Hematopoietic multipotent progenitor cell treated with erythropoietin and hydrocortisone succinate and interleukin-3 and kit ligand, for 4 days (in vitro differentiated cells): Measurements from ENCODE around the gene ENO3.

ENCODE experiments used
- DNase-seq: peaks from one replicate; pipeline ENCODE4 v3.0.0-alpha.2; 2015

The ENO3 gene

DNA sequence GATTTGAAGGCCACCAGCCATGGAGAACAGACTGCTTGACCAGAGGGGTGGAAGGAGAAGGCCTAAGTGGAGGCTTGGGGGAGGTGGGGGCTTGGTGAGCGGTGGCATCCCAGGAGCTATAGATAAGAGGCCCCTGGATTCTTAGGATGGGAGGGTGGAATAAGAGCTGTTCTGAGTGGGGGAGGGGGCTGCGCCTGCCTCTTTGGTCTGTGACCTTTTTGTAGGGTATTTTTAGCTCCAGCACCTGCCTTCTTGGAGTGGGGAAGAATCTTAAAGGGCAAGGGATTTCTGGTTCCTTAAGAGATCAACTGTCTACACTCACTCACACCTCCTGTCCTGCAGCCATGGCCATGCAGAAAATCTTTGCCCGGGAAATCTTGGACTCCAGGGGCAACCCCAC, 567 bp downstream of the ENO3 start:
- DNase-seq = no peak

DNA sequence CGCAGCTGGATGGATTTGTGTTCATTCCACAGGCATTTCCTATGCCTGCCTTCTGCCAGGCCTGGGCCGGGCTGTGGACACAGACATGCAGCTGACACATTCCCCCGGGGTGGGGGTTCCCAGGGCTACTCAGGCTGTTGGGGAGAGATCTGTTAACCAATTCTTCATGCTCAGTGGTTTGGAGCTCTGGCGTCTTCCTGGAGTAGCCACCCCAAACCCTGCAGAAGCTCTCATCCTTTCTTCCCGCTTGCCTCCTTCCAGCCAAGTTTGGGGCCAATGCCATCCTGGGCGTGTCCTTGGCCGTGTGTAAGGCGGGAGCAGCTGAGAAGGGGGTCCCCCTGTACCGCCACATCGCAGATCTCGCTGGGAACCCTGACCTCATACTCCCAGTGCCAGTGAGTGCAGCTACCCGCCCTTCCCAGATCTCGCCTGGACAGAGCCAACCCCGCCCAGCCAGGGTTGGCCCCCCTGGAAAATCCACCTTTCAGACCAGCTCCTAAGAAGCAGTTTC, 2.6 kb downstream of the ENO3 start:
- DNase-seq = no peak

DNA sequence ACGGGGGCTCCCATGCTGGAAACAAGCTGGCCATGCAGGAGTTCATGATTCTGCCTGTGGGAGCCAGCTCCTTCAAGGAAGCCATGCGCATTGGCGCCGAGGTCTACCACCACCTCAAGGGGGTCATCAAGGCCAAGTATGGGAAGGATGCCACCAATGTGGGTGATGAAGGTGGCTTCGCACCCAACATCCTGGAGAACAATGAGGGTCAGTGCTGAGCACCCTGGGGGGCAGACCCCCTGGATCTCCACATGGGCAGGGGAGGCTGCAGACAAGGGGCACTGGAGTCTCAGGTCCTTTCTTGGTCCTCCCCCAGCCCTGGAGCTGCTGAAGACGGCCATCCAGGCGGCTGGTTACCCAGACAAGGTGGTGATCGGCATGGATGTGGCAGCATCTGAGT, 4.2 kb downstream of the ENO3 start:
- no peak for DNase-seq

DNA sequence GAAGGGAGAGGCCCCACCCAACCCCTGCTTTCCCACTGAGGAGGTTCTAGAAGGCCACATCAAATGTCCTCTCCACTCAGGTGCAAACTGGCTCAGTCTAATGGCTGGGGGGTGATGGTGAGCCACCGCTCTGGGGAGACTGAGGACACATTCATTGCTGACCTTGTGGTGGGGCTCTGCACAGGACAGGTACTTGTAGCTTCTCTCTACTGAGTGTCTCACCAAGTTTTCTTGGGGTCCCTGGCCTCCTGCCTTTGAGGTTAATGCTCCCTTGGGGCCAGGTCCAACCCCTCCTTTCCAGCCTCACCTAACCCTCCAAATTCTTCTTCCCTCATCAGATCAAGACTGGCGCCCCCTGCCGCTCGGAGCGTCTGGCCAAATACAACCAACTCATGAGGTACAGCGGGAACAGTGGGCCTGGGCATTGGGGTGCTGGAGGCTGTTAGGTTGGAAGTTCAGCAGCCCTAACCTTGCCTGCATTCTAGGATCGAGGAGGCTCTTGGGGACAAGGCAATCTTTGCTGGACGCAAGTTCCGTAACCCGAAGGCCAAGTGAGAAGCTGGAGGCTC, 5.7 kb downstream of the ENO3 start:
- DNase-seq = peak; percentile 68

DNA sequence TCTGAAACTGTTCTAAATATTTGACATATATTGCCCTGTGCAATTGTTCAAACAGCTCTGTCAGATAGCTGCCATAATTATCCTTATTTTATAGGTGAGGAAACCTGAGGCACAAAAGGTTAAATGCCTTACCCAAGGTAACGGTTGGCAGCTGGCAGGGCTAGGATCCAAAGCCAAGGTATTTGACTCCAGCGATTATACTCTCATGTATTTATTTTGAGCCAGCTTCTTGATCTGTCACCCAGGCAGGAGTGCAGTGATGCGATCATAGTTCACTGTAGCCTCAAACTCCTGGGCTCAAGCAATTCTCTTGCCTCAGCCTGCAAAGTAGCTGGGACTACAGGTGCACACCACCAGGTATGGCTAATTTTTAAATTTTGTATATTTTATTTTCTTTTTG, 7.2 kb downstream of the ENO3 start:
- no peak for DNase-seq

DNA sequence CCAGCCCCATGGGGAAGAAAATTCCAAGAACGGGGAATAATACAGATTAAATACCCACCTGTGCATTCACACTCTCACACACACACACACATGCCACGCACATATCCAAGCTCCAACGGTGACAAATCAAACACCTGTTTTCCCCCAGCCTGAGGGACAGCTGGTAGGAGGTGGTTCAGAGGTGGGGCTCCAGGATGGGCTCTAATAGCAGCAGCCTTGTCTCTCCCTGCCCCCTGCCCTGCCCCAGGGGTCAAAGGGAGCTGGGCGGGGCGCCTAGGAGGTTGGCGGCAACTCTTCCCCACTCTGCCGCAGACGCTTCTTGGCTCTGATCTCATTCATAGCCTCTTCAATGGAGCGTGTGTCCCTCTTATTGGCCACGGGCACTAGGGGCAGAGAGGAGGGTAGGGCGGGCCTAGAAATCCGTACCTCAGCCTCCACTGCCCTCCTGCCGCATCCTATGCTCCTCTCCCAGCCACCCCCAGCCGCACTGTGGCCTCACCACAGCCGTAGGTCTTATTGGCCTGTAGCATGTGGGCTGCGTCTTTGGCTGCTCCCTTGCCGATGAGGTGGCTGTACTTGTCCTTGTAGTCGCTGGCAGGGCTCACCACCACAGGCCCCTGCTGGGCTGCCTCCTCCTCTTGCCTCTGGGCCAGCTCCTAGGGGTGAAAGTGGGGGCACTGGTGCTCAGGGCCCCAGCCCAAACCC, 8.5 kb downstream of the ENO3 start:
- DNase-seq = no peak

DNA sequence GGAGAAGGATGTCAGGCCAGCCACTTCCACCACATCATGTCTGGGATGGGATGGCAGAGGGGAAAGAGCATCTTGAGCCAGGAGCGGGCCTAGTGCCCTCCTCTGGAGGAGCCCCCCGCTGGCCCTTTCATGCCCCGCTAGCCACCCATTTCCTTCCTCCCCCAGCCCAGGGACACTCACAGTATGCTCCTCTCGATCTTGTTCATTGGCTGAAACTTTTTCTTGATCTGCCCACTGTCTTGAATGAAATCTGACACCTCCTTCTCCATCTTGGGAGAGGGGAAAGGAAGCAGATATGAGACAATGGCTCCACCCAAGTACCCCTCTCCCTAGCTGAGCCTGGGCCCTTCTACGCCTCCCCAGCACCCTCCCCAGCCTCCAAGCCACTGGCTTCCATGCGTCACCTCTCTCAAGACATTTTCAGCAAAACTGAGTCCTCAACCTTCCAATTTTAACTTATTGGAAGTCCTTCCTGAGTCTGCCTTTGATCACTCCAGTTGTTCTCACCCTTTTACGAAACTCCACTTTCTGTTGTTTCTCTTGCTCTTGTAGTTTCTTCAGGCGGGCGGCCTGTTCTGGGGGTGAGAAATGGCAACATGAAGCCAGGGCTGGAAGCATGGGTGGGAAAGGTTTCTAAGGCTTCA, 9.5 kb downstream of the ENO3 start:
- DNase-seq = no peak

DNA sequence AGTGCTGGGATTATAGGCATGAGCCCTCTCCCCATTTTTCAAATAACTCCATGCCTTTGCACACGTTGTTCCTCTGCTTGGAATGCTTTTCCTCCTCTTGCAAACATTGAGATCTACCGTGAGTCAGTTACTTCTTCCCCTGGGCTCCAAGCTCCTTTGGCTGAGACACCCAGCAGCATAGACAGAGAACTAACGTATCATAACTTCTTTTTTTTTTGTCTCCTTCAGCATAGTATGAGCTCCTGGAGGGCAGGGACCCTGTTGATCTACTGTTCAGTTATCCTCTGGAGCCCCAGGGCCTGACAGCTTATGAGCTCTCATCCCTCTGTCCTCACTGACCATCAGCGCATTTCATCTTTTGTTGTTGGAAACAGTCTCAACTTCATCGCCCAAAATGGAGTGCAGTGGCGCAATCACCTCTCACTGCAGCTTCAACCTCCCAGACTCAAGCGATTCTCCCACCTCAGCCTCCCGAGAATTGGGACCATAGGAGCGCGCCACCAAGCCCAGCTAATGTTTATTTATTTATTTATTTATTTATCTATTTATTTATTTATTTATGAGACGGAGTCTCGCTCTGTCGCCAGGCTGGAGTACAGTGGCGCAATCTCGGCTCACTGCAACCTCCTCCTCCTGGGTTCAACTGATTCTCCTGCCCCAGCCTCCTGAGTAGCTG, 14.5 kb downstream of the ENO3 start:
- no peak for DNase-seq

DNA sequence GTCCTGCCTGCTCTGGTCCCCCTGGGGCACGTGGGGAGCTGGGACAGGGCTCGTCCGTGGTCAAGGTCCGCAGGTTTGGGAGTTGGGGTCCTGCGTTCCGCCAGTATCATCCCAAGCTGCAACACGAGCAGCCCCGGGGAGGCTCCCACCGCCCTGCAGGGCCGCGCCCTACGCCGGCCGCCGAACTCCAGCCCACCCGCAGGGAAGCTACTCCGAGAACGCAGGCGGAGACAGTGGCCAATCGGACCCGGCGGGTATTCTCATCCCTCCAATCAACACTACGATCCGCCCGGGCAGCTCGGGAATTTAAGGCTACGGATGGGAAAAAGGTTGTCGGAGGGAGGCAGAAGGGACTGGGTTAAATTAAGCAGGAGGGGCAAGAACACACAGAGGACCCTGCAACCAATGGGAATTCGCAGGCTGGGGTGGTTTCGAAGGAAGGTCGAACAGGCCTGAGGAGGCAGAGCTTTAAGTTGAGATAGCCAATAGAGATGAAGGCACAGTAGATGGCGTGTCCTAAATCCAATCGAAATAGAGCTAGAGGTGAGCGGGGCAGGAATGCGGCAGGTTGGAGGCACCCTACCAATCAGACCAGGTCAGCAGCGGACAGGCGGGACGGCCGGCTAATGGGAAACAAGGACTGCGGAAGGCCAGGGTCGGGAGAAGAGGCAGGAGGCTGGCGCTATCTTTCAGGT, 16.1 kb downstream of the ENO3 start:
- DNase-seq = peak; percentile 100

DNA sequence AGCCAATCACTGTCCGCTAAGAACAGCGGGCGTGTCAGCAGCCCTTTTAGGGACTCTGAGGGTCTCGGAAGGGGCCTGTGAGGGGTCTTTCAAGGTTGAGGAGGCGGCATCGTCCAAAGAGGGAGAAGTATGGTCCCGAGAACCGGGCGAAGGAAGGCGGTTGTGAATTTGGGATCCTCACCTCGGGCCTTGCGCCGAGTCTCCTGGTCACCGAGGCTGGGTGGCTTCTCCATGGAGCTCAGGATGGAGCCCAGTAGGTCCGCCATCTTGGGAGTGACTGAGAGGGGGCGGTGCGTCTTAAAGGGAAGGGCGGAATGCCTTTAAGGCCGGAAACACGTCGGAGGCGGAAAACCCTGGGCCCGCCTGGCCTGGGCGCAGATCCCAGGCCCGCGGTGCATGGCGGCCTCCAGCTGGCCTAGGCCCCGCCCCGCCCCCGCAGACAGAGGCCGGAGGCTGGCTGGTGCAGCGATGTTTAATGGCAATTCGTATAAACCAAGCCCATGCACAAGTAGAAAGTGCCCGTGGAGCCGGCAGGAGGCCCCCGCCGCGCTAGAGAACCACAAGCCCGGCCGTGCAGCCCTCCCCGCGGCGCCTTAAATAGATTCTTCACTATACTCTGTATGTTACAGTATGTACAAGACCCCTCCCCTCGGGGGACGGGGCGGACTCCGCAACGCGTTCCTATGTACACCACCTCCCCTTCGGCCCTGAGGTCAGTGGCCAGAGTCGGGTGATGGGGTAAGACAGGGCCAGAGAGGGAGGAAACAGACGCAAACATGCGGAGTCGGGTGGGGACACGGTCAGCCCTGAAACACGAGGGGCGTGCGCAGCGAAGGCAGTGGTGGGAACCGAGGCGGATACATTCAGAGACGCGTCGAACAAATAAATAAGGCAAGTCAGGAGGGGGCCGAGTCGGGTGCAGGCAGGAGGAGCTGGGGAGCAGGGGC, 16.9 kb downstream of the ENO3 start, which contains the start of gene SPAG7:
Gene SPAG7, minus strand, starts transcription at position 279 of the 947 bp plus-strand sequence. Its CDS starts 13 bp downstream, at position 266.
- DNase-seq = peak; percentile 98

DNA sequence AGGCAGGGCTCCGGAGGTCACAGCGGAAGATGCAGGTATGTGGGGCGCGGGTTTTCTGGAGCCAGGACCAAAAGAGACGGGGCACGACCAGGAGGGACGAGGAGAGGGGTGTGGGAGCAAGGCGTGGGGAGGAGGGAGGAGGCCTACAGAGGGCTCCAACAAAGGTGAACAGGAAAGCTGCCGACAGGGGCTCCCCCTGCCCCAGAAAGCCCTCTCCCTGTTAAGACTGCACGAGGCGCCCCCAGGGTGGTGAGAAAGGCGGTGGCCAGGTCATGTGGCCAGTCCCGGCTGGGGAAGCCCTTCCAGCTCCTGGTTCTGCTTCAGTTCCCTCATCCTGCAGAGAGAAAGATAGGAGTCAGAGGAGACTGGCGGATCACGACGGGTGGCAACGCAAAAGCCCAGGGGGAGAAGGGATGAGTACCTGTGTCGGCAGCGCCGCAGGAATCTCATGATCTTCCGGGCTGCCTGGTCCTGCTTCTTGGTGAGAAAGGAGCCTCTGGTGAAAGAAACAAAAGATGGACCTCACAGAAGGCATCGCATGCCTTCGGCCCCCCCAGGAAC, 17.6 kb downstream of the ENO3 start:
- DNase-seq = no peak

DNA sequence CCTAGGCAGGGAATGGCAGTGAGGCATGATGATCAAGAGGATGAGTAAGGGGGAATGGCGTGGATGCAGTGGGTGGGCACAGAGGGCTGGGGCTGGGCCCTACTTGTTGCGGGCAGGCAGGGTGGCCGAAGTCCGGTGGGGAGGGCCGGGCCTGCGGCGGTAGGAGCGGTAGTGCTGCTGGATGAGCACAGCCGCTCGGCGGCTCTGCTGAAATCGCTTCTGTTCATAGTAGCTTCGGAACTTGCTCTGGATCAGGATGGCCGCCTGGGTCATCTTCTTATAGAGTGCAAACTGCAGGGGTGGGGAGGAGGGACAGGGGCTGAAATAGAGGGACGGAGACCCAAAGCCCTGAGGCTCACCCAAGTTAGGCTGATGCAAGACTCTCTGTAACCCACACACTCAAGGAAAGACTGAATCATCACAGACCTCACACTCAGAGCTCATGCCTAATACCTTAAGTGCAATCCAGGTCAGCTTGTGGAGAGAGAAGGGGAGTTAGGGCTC, 18.2 kb downstream of the ENO3 start:
- no peak for DNase-seq

DNA sequence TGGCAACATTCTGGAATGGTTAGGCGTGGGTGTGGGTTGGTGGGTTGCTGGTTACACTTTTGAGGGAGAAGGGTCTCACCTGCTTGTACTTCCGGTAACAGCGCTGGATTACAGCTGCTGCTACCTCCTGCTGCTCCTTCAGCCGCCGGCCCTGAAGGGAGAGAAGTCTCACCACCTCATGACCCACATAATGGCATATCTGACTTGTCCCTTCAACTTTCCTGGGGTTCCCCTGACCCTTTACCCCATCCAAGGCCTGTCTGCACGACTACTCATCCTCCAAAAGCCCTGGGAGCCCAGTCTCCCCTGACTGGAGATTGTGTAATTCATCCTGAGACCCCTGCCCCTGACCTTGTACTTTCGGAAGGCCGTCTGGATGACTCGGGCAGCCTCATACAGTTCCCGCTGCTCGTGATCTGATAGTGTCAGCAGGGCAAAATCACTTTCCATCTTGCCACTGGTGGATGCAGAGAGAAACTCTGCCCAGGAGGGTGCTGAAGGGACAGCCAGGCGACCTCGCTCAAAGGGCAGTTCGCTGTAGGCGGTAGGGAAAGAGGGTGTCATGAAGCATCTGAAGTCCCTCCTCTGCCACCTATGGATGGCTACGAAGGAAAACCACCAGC, 18.7 kb downstream of the ENO3 start:
- no peak for DNase-seq

DNA sequence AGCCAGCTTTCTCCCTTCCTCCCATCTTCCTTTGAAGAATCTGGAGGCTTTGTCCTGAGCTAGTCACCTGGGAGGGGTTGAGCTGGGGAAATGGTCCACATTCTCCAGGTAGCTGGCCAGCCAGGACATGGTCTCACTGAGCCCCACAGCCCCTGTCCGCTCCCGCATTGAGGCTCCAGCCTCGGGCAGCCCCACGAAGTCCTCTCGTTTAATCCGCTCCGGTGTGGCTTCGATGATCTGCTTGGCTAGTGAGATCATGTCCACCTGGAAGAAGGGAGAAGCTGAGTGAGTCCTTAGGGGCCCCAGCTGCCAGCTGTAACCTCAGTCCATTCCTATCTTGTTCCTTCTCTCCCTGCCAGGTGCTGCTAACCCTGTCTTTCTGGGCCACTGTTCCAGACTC, 19.4 kb downstream of the ENO3 start:
- DNase-seq = no peak

DNA sequence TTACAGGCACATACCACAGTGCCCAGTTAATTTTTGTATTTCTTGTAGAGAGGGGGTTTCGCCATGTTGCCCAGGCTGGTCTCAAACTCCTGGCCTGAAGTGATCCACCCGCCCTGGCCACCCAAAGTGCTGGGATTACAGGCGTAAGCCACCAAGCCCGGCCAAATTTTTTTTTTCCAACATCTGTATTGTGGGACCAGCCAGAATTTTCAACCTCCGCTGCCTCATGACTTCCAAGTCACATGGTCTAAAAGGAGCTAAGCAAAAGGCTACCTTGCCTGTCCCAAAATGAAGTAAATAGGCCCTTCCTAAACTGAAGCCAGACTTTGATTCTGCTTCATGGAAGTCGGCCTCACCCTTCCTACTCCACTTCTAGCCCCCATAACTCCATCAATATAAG, 20.9 kb downstream of the ENO3 start:
- no peak for DNase-seq

DNA sequence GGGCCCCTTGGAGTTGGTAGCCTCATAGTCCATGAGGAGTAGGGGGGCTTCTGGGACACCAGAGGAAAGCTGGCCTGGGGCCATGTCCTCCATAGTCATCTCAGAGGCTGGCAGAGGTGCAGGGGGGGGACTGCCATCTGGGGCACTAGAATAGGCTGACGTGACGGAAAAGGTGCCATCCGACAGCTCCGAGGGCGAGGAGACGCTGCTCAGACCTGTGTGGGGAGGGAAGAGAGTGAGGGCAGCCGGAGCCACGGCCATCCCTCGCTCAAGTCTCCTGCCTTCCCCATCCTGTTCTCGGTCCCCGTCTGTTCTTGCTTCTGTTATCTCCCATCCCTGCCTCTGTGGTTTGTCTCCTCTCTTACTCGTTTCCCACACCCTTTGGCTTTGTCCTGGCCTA, 21.4 kb downstream of the ENO3 start:
- no peak for DNase-seq

DNA sequence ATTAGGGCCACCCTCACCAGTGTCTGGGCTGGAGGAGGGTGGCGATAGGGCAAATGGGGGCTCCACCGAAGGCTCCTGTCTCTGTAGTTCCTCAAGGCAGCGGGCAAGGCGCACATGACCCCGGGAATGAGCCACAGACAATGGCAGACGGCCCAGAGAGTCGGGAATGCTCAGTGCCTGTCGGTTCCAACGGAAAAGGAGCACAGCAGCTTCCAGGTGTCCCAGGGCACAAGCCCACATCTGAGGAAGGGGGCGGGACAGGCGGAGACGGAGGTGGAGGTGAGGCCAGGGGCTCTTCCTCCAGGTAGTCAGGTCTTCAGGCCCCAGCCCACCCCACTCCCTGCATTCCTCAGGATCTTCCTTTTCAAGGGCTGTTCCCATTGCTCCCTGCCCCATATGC, 21.8 kb downstream of the ENO3 start:
- DNase-seq = no peak

DNA sequence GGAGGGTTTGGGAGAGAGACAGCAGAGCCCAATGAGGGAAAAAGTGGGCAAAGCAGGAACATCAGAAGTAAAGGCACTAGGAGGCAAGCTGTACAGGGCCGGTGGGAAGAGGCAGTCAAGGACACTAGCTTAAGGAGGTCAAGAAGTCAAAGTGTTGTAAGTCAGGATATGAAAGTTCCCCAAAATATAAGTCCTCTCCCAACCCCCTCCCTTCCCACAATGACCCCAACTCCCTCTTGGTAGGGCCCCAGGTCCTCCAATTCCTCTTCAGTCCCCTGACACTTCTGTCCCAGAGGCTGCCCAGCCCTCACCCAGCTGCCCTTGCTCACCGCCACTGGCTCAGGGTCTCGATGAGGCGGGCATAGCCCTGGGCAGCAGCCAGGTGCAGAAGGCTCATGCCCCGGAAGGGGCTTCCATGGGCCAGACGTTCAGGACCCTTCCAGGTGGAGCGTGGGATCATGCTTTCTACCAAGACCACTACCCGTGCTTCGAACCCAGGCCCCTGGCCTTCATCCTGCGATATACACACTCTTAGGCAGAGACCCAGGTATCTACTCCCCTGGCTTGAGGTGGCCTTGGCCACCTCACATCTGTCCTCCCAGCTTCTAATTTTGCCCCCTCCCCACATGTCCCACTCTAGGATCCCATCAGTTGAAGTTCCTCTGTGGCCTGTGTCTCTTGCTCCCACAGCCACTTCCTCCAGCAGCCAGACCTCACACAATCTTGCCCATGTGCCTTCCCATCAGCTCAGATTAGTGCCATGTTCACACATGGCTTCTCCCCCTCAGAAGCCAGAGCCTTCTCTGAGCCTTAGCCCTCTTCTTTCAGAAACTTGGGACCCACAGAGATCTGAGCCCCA, 22.6 kb downstream of the ENO3 start:
- no peak for DNase-seq

DNA sequence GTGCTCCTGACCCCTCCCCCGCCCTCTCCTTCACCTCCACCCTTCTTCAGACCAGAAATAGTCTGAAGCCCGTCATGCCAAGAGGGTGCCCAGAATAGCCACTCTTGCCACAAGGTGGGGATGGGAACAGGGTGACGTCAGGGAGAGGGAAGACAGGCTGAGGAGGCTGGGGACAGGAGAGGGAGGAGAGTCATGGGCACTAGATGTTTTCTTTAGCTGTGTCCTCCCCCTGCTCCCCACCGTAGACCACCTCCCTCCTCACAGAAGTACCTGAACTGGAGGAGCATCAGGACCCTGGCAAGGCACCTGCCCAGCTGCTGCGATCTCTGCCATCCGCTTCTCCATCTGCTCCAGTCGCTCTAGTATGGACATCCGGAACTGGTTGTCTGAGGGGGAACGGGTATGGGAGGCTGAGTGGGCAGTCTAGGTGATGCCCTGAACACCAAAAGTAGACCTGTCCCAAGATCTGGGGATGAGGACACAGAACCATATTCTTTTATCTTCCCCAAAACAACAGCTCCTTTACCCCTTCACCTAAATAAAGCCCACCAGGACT, 23.3 kb downstream of the ENO3 start:
- DNase-seq = no peak
